GM12873 (cell line): ENCODE results near the gene ARHGAP29.

Source experiments
- TF ChIP-seq, protein P1 (sequence below): IDR thresholded peaks from 2 replicates; pipeline ENCODE4 v1.5.1; 2012; ENCODE audit warnings: low read depth, mild to moderate bottlenecking, moderate library complexity, low read length, control low read depth; ENCODE audit not compliant: insufficient read depth; ENCODE audit errors: missing control alignments

Gene ARHGAP29

DNA sequence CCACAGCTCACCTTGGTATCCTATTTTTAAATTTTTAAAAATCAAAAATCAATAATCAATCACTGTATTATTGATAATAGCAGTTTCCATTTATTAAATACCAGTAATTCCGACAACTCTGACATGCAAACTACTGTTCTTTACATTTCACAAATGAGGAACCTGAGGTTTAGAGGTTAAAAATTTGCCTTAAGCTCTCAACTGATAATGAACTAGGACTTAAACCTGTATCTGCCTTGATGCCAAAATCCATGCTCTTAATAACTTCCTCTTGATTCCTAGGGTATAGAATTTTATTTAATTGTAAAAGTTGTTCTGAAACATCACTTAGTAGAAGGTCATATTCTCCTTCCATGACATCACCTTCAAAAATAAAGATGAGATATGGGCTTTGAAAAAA is 5.6 kb downstream of the ARHGAP29 start:
- TF ChIP-seq, protein P1, sequence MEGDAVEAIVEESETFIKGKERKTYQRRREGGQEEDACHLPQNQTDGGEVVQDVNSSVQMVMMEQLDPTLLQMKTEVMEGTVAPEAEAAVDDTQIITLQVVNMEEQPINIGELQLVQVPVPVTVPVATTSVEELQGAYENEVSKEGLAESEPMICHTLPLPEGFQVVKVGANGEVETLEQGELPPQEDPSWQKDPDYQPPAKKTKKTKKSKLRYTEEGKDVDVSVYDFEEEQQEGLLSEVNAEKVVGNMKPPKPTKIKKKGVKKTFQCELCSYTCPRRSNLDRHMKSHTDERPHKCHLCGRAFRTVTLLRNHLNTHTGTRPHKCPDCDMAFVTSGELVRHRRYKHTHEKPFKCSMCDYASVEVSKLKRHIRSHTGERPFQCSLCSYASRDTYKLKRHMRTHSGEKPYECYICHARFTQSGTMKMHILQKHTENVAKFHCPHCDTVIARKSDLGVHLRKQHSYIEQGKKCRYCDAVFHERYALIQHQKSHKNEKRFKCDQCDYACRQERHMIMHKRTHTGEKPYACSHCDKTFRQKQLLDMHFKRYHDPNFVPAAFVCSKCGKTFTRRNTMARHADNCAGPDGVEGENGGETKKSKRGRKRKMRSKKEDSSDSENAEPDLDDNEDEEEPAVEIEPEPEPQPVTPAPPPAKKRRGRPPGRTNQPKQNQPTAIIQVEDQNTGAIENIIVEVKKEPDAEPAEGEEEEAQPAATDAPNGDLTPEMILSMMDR: no peak

DNA sequence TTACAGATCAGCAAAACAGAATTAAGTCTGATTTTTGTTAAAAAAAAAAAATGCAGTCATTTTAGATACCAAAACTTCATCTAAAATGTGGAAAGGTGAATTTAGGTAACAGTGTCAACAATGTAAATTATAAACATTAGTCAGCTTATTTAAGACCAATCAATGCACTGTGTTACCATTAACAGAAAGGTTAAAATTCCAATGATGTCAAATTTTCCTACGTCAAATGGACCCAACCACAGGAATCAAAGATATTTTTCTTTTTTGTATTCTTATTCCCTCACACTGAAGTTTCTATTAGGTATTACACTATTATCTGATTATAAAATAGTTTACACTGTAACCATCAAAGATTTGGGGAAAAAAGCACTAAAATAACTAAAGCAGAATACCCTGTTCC is 6.5 kb downstream of the ARHGAP29 start:
- TF ChIP-seq, protein P1: no peak

DNA sequence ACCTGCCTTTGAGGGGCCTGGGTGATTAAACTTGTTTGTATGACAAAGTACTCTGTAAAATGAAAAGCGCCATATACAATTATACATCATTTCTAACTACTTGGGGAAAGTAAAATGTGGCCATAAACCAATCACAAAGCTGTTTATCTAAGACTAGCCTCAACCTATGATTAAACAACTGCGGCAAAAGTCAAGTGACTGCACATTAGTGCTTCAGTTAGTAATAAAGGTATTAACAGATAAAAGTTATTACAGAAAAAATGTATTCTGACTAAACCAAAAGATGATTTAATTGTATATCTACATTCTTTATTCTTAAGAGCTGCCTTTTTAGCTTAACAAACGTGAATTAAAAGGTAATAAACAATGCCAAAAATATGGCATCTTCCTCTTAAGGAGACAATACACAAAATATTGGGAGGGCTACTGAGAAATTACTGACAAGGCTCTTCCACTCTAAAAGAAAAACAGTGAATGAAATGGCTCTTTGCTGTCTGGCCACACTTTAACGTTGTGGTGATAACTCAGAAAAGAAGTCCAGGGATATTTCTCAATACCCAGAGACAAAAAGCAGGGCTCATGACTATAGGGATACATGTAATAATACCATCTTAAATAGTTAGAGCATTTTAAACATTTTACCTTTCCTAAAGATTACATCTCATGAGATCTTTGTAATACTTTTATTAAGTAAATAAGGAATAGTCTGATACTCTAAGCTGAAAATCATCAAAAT is 8.6 kb downstream of the ARHGAP29 start:
- TF ChIP-seq, protein P1: no peak

DNA sequence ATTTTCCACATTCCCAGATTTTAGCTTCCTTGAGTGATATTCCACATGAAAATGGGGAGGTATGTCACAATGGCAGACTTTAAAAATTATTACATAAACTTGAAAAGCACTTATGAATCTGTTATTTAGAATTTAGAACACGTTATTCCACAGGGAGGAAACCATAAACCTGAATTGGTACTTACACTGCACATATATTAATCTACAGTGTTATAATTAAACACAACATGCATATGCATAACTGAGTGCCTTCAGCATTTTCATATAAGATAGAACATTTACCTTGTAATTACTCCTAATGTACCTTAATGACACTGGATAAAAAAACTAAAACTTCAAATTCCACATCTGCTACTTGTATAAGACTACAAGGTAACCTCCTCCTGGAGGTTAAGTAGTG is 9.8 kb downstream of the ARHGAP29 start:
- TF ChIP-seq, protein P1: no peak

DNA sequence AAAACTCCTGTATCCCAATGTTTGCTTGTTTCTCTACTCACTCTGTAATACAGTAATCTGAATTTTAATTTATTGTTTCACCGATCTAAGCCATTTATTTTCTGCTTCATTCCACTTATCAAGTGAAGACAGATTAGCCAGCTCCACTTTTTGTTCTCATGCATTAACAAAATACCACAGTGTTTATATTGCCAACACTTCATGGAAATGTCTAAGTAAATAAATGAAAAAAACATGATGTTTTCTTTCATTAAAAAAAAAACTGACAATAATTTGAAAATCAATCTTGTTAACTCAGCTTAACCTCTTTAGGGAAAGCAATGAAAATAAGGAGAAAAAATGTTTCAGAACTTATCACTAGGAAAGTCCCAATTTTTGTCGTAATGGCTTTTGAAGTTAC is 11.5 kb downstream of the ARHGAP29 start:
- TF ChIP-seq, protein P1: no peak

DNA sequence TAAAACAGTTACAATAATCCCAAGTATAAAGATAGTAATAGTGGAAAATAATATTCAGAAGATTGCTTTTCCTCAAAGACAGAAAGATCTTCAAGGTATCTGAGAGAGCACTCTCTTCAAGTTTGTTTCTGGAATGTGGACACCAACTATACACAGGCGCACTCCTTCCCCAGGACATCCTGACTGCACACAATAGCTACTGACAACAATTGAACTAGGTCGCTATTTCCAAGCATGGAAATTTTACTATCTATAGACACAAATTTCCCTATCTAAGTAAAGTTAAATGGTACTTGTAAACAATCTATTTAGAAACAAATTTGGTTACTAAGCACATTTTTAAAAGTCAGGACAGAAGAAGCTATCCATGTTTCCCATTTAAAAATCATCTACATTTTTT is 19.1 kb downstream of the ARHGAP29 start:
- TF ChIP-seq, protein P1: no peak

DNA sequence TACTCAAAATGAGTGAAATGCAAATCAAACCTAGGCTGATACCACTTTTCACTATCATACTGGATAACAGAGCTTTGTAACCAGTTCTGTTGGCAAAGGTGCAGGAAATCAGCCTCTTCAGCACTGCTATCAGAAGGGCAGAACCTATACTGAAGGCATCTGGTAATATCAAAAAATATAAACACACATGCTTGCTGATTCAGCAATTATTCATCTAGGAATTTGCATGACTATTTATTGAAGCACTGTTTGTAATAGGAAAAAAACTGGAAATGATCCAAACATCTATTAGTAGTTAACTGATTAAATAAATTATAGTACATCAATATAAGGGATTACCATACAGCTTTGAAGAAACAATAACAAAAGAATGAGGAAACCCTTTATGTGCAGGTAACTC is 21.4 kb downstream of the ARHGAP29 start:
- TF ChIP-seq, protein P1: no peak
